Right cardiac atrium (tissue), 5 donors: ENCODE data around the gene PLTP. TPM values are rescaled to one million over a fixed set of nuclear protein-coding genes. Genes with fewer than 3 reads are reported as not detected.
A peak's percentile ranks its signal among the peaks of the same experiment; 100 is the strongest.
"Not testable (repeated sequence)": the region's sequence is repeated elsewhere in the genome, so short reads cannot be mapped to it uniquely, and the experiment has no call there.

Experiments used
- ATAC-seq, 2 donors: fragments of 200-7000 bp; cut with Tn5 transposase; one replicate each; pipeline versions ENCODE4 v1.8.0 to v1.9.1; 2020; ENCODE audit warnings: moderate library complexity in 2 of 2, mild to moderate bottlenecking in 1 of 2
- DNase-seq, 3 donors: peaks; one replicate each; pipeline ENCODE4 v3.0.0-alpha.2; 2020
- H3K27ac ChIP-seq: one replicate; pipeline ENCODE4 v1.5.1; 2013; ENCODE audit warnings: mild to moderate bottlenecking, low read length, control low read depth, moderate library complexity
- H3K27me3 ChIP-seq: one replicate; pipeline ENCODE4 v1.6.1; 2013; ENCODE audit not compliant: control insufficient read depth, insufficient read depth
- H3K4me1 ChIP-seq: one replicate; pipeline ENCODE4 v1.6.1; 2013; ENCODE audit warnings: low read length; ENCODE audit not compliant: control insufficient read depth, insufficient read depth
- H3K4me3 ChIP-seq: one replicate; pipeline ENCODE4 v1.5.1; 2013; ENCODE audit warnings: low read length, control low read depth
- H3K9me3 ChIP-seq: one replicate; pipeline ENCODE4 v1.6.1; 2013; ENCODE audit warnings: low read length; ENCODE audit not compliant: control insufficient read depth
- WGBS: extraction: QIAGEN DNeasy Blood & Tissue Kit; methylation state at CpG from one replicate; pipeline ENCODE4 v1.1.7; 2013; 5-methylcytosine and 5-hydroxymethylcytosine counted together
- intact Hi-C, 4 donors: fragments of 100-400 bp; cut with DNase I; formaldehyde crosslinking; loops; one replicate each; pipeline versions ENCODE4 v1.11.0 to v1.14.0; 2022 to 2023
- polyA plus RNA-seq: library from polyadenylated mRNA; stranded (reverse); fragments of 200-250 nt; gene quantifications from one replicate; pipeline ENCODE4 v1.2.3, GENCODE V29; 2013
- total RNA-seq, 4 donors: library from RNA; stranded (reverse); fragmentation: NEBNext Ultra II Directional; extraction: Animal tissue kit (Norgen Biotek cat#: 25700); gene quantifications; one replicate each; pipeline ENCODE4 v1.2.1, GENCODE V29; 2021
- donor health status: healthy with polysubstance abuse.
- donor health status: DM: no; HTN: yes; CAD: no.
- donor health status: DM: no; HTN: no; CAD: no.
- donor health status: DM: no; HTN: yes; CAD: no; lungs with severe emphysema.
- donor health status: DM: yes; HTN: yes; CAD: no.

Gene PLTP
- total and polyA plus RNA-seq, 5 donors, result 34.3 to 117 (median 67.2) TPM

DNA sequence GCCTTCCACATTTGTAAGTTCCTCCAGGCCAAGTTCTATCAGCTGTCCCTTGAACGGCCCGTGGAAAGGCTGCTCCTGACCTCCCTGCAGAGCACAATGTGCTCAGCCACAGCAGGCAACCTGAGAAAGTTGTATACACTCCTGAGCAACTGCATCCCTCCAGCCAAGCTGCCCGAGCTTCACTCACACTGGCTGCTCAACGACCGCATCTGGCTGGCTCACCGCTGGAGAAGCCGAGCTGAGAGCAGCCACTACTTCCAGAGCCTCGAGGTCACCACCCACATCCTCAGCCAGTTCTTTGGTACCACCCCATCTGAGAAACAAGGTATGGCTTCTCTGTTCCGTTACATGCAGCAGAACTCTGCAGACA lies 28.9 kb downstream of the PLTP start:
- Histone ChIP-seq H3K27ac (no peak overlapping the region), H3K27me3 (no peaks in the 10 kb centered on the region), H3K4me3 (no peak overlapping the region), H3K9me3 (no peaks in the 10 kb centered on the region), H3K4me1 (no peaks in the 10 kb centered on the region)
- intact Hi-C loops, result no loop called here
- WGBS, result 79% methylated on average over 9 of the region's 9 CpGs
- peak in 1 of 3 donors; percentile 17 for DNase-seq
- no peak for ATAC-seq

DNA sequence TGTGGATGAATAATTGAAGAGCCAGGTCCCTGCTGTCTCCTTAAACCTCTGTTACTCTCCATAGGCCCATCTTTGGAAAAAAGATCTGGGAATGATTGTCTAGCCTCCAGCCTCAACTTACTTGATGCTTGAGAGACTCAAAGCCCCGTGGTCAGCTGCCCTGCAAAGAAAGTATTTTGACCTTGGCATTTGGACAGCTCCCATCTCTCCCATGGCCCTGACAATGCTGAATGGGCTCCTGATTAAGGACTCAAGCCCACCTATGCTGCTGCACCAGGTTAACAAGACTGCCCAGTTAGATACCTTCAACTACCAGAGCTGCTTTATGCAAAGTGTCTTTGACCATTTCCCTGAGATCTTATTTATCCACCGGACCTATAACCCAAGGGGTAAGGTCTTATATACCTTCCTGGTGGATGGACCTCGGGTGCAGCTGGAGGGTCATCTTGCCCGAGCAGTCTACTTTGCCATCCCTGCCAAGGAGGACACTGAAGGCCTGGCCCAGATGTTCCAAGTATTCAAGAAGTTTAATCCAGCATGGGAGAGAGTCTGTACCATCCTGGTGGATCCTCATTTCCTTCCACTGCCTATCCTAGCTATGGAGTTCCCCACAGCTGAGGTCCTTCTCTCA lies 29.4 kb downstream of the PLTP start:
- 82% methylated on average over 4 of the region's 4 CpGs for WGBS
- ATAC-seq (no peak), DNase-seq (peak in 1 of 3 donors; percentile 23)
- intact Hi-C loops, result no loop called here
- H3K27ac ChIP-seq, result no peak overlapping the region
- H3K4me3 ChIP-seq, result no peak overlapping the region
- no peaks in the 10 kb centered on the region for H3K9me3 ChIP-seq
- no peaks in the 10 kb centered on the region for H3K27me3 ChIP-seq
- no peaks in the 10 kb centered on the region for H3K4me1 ChIP-seq

GRCh38 chr20:45880988-45881788 lies 30.8 kb downstream of the PLTP start, which contains the start of gene ZSWIM1:
Gene ZSWIM1 (plus strand): TSS chr20:45881227. CDS start chr20:45882593, 1,366 bp downstream.
- Histone ChIP-seq H3K27ac (peak within 1 kb of the TSS; percentile 80), H3K4me1 (no peaks in the 10 kb centered on the region), H3K27me3 (no peaks in the 10 kb centered on the region), H3K4me3 (peak within 1 kb of the TSS; percentile 69), H3K9me3 (no peaks in the 10 kb centered on the region)
- ATAC-seq (peak; percentile 97), DNase-seq (peak; percentile 99 to 100 (median 100))
- WGBS, result under 1% methylated on average over 23 of the region's 23 CpGs
- intact Hi-C loops, result no loop called here

DNA sequence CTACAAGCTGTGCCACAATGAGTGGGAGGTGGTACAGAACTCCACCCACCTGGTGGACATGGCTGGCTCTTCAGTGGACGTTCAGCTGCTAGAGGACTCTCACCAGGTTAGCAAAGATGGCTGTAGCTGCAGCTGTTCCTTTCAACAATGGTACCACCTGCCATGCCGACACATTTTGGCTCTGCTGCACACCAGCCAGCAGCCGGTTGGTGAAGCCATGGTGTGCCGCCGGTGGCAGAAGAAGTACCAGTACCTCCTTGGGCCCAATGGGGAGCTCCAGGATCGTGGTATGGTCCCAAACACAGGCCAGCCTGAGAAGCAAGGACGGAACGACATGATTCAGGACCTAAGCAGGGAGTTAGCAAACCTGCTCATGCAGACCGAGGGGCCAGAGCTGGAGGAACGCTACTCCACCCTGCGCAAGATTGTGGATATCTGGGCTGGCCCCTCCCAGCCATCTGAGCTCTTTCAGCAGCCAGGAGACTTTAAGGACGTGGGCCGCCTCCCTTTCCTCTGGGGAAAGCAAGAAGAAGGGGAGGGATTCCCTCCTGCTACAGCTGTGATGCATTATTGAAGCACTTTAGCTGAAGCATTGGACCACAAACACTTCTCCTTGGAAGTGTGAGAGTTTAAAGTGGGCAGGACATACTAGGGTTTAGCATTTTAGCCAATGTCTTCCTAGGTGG lies 33.7 kb downstream of the PLTP start:
- H3K4me3 ChIP-seq, result no peak overlapping the region
- no peaks in the 10 kb centered on the region for H3K9me3 ChIP-seq
- intact Hi-C loops, result no loop called here
- ATAC-seq (peak; percentile 7 to 17), DNase-seq (peak; percentile 43 to 79 (median 44))
- WGBS, result 77% methylated on average over 13 of the region's 13 CpGs
- H3K27ac ChIP-seq, result no peak overlapping the region
- no peaks in the 10 kb centered on the region for H3K27me3 ChIP-seq
- no peaks in the 10 kb centered on the region for H3K4me1 ChIP-seq

DNA sequence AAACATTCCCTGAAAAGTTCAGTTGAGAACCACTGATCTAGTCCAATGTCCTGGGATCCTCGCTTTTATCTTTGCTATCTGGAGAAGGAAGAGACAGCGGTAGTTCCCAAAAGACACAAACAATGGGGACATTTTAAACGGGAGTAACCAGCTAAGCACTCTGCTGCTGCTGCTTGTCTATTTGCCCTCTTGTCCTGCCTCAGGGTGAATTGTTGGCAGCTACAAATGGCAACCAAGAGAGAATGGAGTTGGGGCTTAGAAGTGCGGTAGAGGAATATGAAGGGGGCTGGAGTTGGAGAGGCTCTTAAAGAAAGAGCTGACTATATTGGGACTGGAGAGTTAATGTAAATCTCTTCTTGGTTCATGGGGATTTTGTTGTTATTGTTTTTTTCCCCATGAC lies 37.4 kb downstream of the PLTP start:
- Histone ChIP-seq H3K9me3 (no peaks in the 10 kb centered on the region), H3K4me3 (no peak overlapping the region), H3K4me1 (no peaks in the 10 kb centered on the region), H3K27ac (no peak overlapping the region), H3K27me3 (no peaks in the 10 kb centered on the region)
- intact Hi-C loops, result no loop called here
- 77% methylated on average over 4 of the region's 4 CpGs for WGBS
- ATAC-seq, result no peak
- no peak for DNase-seq

GRCh38 chr20:45874104-45874481 lies 37.9 kb downstream of the PLTP start:
- DNase-seq, result peak in 1 of 3 donors; percentile 18
- 91% methylated on average over 10 of the region's 10 CpGs for WGBS
- ATAC-seq, intact Hi-C loops, H3K27ac ChIP-seq, H3K9me3 ChIP-seq, H3K27me3 ChIP-seq, H3K4me3 ChIP-seq, H3K4me1 ChIP-seq: not testable (repeated sequence)

GRCh38 chr20:45873409-45874103 lies 38.4 kb downstream of the PLTP start:
- Histone ChIP-seq H3K9me3 (no peaks in the 10 kb centered on the region), H3K27me3 (no peaks in the 10 kb centered on the region), H3K4me1 (no peaks in the 10 kb centered on the region), H3K27ac (no peak overlapping the region), H3K4me3 (no peak overlapping the region)
- DNase-seq (no peak), ATAC-seq (no peak)
- WGBS, result 26% methylated on average over 1 of the region's 1 CpG
- intact Hi-C loops, result no loop called here

GRCh38 chr20:45872626-45873025 lies 39.3 kb downstream of the PLTP start:
- WGBS, result 89% methylated on average over 4 of the region's 4 CpGs
- DNase-seq, result no peak
- H3K27me3 ChIP-seq, result no peaks in the 10 kb centered on the region
- H3K27ac ChIP-seq, result no peak overlapping the region
- no peaks in the 10 kb centered on the region for H3K4me1 ChIP-seq
- no peak overlapping the region for H3K4me3 ChIP-seq
- no peaks in the 10 kb centered on the region for H3K9me3 ChIP-seq
- intact Hi-C loops, result no loop called here
- ATAC-seq, result no peak

DNA sequence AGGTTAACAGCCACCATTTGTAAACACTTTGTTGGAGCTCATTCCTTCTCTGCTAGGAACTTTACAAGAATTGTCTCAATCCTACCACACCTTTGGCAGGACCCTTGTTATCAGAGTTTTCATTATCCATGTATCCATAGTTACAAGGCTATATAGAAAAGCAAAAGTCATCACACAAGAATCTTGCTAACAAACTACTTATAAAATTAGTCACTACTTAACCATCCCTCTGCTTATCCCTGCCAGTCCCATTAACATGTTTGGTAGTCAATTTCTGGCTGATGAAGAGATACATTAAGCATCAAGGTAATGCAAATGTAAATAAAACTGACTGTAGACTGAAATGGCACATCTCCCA lies 44.2 kb downstream of the PLTP start:
- no peak for ATAC-seq
- intact Hi-C loops, result no loop called here
- Histone ChIP-seq H3K4me1 (no peaks in the 10 kb centered on the region), H3K27ac (no peak overlapping the region), H3K27me3 (no peaks in the 10 kb centered on the region), H3K9me3 (no peaks in the 10 kb centered on the region), H3K4me3 (no peak overlapping the region)
- no peak for DNase-seq

DNA sequence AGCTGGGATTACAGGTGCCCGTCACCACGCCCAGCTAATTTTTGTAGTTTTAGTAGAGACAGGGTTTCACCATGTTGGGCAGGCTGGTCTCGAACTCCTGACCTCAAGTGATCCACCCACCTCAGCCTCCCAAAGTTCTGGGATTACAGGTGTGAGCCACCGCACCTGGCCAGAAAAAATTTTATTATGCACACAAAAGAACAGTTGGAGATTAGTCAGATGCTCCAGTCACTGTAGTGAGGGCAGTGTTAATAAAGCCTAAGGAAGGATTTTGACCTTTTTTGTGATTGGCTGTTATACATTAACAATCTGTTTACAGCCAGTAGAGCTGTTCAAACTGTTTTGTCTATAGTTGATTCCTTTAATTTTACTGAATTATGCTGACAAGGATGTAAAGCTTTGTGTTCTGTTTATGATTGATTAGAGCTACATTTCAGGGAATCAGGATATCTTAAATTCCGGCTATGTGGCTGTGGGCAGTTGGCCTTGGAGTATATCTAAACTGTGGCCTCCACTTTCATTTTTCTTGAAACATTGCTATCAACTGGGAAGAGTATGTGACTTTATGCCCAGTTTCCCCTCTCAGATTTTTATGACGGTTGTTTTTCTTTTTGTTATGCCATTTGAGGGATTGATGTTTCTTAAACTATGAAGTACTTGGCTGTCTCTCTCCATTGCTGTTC lies 44.7 kb downstream of the PLTP start:
- intact Hi-C loops, result no loop called here
- no peak overlapping the region for H3K27ac ChIP-seq
- H3K4me1 ChIP-seq, result no peaks in the 10 kb centered on the region
- H3K4me3 ChIP-seq, result no peak overlapping the region
- H3K9me3 ChIP-seq, result no peaks in the 10 kb centered on the region
- no peak for ATAC-seq
- H3K27me3 ChIP-seq, result no peaks in the 10 kb centered on the region
- WGBS, result 91% methylated on average over 6 of the region's 6 CpGs
- no peak for DNase-seq
